A673 (cell line): ENCODE data around the gene LRRK1. TPM values are rescaled to one million over a fixed set of nuclear protein-coding genes. Genes with fewer than 3 reads are reported as not detected.

Experiments used
- BruUV-seq: library from RNA; stranded (reverse); fragments of 400-500 nt; replicated peaks from 2 replicates; lab custom pipeline; 2021; lab: Mats Ljungman, UMichigan
- CTCF ChIA-PET: fragments of 300-600 bp; sonication (Branson Sonifier 250); formaldehyde crosslinking; loops from one replicate; lab custom pipeline; 2022; ENCODE audit warnings: antibody characterized with exemption; lab: Charles Lee
- POLR2A ChIA-PET: fragments of 300-600 bp; sonication (Branson Sonifier 250); formaldehyde crosslinking; loops from one replicate; lab custom pipeline; 2022; ENCODE audit warnings: antibody characterized with exemption; ENCODE audit not compliant: low non-redundant PET; lab: Charles Lee
- DNase-seq: peaks from one replicate; pipeline ENCODE4 v3.0.0-alpha.2; 2015; ENCODE audit warnings: low spot score
- H3K27ac ChIP-seq: fragments of 200-600 bp; sonication (generic); 2 replicates; pipeline ENCODE4 v1.5.1; 2016; ENCODE audit warnings: mixed run types, low read depth, mild to moderate bottlenecking, mixed read lengths, antibody characterized with exemption, low read length; ENCODE audit not compliant: poor library complexity, severe bottlenecking
- H3K27me3 ChIP-seq: fragments of 200-600 bp; sonication (generic); replicated peaks from 2 replicates; pipeline ENCODE4 v1.6.1; 2017; ENCODE audit warnings: mixed run types, low read depth, mild to moderate bottlenecking, mixed read lengths, antibody characterized with exemption, low read length; ENCODE audit not compliant: insufficient read depth, poor library complexity
- H3K36me3 ChIP-seq: fragments of 200-600 bp; sonication (generic); 2 replicates; pipeline ENCODE4 v1.6.1; 2016; ENCODE audit warnings: mixed run types, mild to moderate bottlenecking, mixed read lengths, antibody characterized with exemption, low read length; ENCODE audit not compliant: insufficient read depth, poor library complexity, severe bottlenecking
- H3K4me1 ChIP-seq: fragments of 200-600 bp; sonication (generic); 2 replicates; pipeline ENCODE4 v1.6.1; 2017; ENCODE audit warnings: mixed run types, mild to moderate bottlenecking, mixed read lengths, antibody characterized with exemption, low read length; ENCODE audit not compliant: insufficient read depth, poor library complexity, severe bottlenecking
- H3K4me3 ChIP-seq: fragments of 200-600 bp; sonication (generic); 2 replicates; pipeline ENCODE4 v1.5.1; 2016; ENCODE audit warnings: low read depth, mixed run types, mild to moderate bottlenecking, mixed read lengths, low read length; ENCODE audit not compliant: poor library complexity, severe bottlenecking
- H3K9me3 ChIP-seq: fragments of 200-600 bp; sonication (generic); 2 replicates; pipeline ENCODE4 v1.6.1; 2016; ENCODE audit warnings: mixed run types, low read depth, mild to moderate bottlenecking, mixed read lengths, antibody characterized with exemption, low read length; ENCODE audit not compliant: poor library complexity, severe bottlenecking
- EZH2 ChIP-seq: fragments of 200-600 bp; sonication (generic); IDR thresholded peaks from 2 replicates; pipeline ENCODE4 v1.6.1; 2017; ENCODE audit warnings: borderline replicate concordance, low read depth, mild to moderate bottlenecking, mixed read lengths, antibody characterized with exemption, low read length; ENCODE audit not compliant: poor library complexity, severe bottlenecking
- intact Hi-C: fragments of 100-400 bp; cut with micrococcal nuclease; formaldehyde crosslinking; loops from one replicate; pipeline ENCODE4 v1.10.0; 2022; ENCODE audit not compliant: unreplicated experiment
- total RNA-seq: library from RNA; stranded (reverse); gene quantifications from 2 replicates; pipeline ENCODE4 v1.2.3, GENCODE V29; 2021
- TF ChIP-seq, protein P1 (sequence below): fragments of 300-800, 200-600 bp; sonication (generic); conservative IDR thresholded peaks from 2 replicates; pipeline ENCODE4 v1.5.1; 2017; ENCODE audit warnings: low read depth, mild to moderate bottlenecking, antibody characterized with exemption, low read length, moderate library complexity, mixed read lengths

The LRRK1 gene
- total RNA-seq, 1 experiment from 2014 or later, result 7.7 TPM

- DNase-seq, result no peak
- ChIA-PET CTCF (no interaction called here), POLR2A (no interaction called here)
- Histone ChIP-seq H3K4me3 (no peak overlapping the region), H3K36me3 (no peaks in the 10 kb centered on the region), H3K9me3 (no peaks in the 10 kb centered on the region), H3K4me1 (peaks cover 6% of the 10 kb centered on the region), H3K27ac (no peak overlapping the region), H3K27me3 (no peaks in the 10 kb centered on the region)
- intact Hi-C loops, result no loop called here
- TF ChIP-seq, protein P1, sequence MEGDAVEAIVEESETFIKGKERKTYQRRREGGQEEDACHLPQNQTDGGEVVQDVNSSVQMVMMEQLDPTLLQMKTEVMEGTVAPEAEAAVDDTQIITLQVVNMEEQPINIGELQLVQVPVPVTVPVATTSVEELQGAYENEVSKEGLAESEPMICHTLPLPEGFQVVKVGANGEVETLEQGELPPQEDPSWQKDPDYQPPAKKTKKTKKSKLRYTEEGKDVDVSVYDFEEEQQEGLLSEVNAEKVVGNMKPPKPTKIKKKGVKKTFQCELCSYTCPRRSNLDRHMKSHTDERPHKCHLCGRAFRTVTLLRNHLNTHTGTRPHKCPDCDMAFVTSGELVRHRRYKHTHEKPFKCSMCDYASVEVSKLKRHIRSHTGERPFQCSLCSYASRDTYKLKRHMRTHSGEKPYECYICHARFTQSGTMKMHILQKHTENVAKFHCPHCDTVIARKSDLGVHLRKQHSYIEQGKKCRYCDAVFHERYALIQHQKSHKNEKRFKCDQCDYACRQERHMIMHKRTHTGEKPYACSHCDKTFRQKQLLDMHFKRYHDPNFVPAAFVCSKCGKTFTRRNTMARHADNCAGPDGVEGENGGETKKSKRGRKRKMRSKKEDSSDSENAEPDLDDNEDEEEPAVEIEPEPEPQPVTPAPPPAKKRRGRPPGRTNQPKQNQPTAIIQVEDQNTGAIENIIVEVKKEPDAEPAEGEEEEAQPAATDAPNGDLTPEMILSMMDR, result no peak
- TF ChIP-seq EZH2, result no peak
- no TSS peak for BruUV-seq
Measured at GRCh38 chr15:101010781-101011180, 91.6 kb downstream of the LRRK1 start.

DNA sequence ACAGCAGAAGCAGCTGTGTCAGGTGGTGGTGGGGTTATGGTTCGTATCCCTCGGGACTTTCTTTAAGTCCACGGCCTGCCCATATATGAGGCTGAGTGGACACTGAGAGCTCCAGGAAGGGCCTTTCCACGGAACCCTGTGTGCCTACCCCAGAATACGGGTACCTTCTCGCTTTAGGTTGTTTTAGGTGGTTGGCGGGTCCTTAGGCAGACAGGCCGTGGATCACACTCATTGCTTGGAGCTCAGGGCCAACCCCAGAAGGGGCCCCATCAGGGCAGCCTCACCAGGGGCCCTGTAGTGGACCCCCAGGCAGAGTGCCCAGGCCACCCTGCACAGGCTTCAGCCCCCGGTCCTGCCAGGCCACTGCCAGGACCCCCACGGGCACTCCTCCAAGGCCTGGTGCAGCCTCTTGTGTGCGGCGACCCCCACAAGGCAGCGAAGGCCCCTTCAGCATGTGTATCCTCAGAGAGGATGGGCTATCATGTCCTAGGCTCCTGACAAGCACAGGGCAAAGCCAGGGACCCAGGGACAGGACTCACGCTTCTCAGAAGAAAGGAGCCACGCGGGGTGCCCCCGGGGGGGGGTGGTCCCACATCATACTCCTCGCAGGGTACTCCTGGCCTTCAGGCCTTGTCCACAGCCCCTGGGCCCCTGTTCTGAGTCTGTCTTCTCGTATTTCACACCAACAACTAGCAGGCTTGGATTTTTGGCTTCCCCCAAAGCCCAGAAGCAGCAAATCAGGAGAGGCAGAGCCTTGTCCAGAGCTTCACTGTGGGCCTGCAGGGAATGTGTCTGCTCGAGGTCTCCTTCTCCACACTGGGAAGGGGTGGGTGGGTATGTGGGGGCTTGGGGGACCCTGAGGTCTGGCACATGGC lies 93.4 kb downstream of the LRRK1 start:
- no peak for DNase-seq
- no peak overlapping the region for H3K4me3 ChIP-seq
- H3K9me3 ChIP-seq, result no peaks in the 10 kb centered on the region
- no peaks in the 10 kb centered on the region for H3K36me3 ChIP-seq
- H3K27ac ChIP-seq, result no peak overlapping the region
- no peak for TF ChIP-seq EZH2
- TF ChIP-seq, protein P1, result no peak
- ChIA-PET POLR2A (no interaction called here), CTCF (interaction anchor here (0.5 to 0.7 kb wide), 2 partner anchors 68 to 89 kb away, joined by 3 to 5 read pairs; no protein-coding TSS in a partner anchor)
- no peaks in the 10 kb centered on the region for H3K27me3 ChIP-seq
- intact Hi-C loops, result no loop called here
- BruUV-seq, result no TSS peak
- H3K4me1 ChIP-seq, result peaks cover 3% of the 10 kb centered on the region

DNA sequence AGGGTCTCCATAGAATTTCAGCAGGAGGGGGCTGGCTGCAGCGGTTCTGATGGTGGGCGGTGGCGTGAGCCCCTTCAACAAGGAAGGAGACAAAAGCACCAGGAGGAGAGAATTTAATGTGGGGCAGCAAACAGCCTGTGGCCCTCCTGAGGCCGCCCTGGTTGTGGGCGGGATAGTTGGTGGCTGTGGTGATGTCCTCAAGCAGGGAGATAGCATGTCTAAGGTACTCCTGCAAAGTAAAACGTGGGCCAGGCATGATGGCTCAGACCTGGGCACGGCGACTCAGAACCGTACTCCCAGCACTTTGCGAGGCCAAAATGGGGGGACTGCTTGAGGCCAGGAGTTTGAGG lies 94.0 kb downstream of the LRRK1 start:
- Histone ChIP-seq H3K9me3 (no peaks in the 10 kb centered on the region), H3K27ac (no peak overlapping the region), H3K4me3 (no peak overlapping the region), H3K36me3 (no peaks in the 10 kb centered on the region), H3K4me1 (no peaks in the 10 kb centered on the region), H3K27me3 (no peaks in the 10 kb centered on the region)
- POLR2A ChIA-PET, result no interaction called here
- TF ChIP-seq EZH2, result no peak
- no TSS peak for BruUV-seq
- intact Hi-C loops, result no loop called here
- no peak for DNase-seq
- CTCF ChIA-PET, result no interaction called here
